GM12878 (cell line): ENCODE measurements around the gene CNN2. TPM values are rescaled to one million over a fixed set of nuclear protein-coding genes. Genes with fewer than 3 reads are reported as not detected.
A peak's percentile ranks its signal among the peaks of the same experiment; 100 is the strongest.

Source experiments
- BHLHE40 ChIP-seq, 2 experiments: fragments of 450-650 bp in 1 of 2; IDR thresholded peaks; 2 replicates each; pipeline ENCODE4 v1.6.1; 2011 to 2017; ENCODE audit warnings: low read depth in 2 of 2, borderline replicate concordance in 1 of 2, improper control_type of control experiment in 1 of 2, low read length in 1 of 2, mild to moderate bottlenecking in 1 of 2
- CHD2 ChIP-seq: IDR thresholded peaks from 2 replicates; pipeline ENCODE4 v1.6.1; 2011; ENCODE audit warnings: low read depth, low read length, improper control_type of control experiment, borderline replicate concordance
- CREM ChIP-seq: IDR thresholded peaks from 2 replicates; pipeline ENCODE4 v1.6.1; 2014; ENCODE audit warnings: antibody characterized with exemption, low read depth
- GATAD2B ChIP-seq: fragments of 450-650 bp; conservative IDR thresholded peaks from 2 replicates; pipeline ENCODE4 v1.6.1; 2017; ENCODE audit warnings: low read depth, mild to moderate bottlenecking, moderate library complexity
- NFYA ChIP-seq: IDR thresholded peaks from 2 replicates; pipeline ENCODE4 v1.6.1; 2011; ENCODE audit warnings: low read depth, mild to moderate bottlenecking, low read length, improper control_type of control experiment, borderline replicate concordance
- NFYB ChIP-seq: IDR thresholded peaks from 2 replicates; pipeline ENCODE4 v1.6.1; 2011; ENCODE audit warnings: low read depth, mild to moderate bottlenecking, low read length, improper control_type of control experiment, moderate library complexity; ENCODE audit not compliant: insufficient read depth
- SMARCA5 ChIP-seq: fragments of 450-650 bp; IDR thresholded peaks from 2 replicates; pipeline ENCODE4 v1.6.1; 2017; ENCODE audit warnings: mild to moderate bottlenecking
- SPI1 ChIP-seq: IDR thresholded peaks from 2 replicates; pipeline ENCODE4 v1.6.1; 2011; ENCODE audit warnings: low read depth, mild to moderate bottlenecking, low read length, moderate library complexity, borderline replicate concordance; ENCODE audit not compliant: insufficient read depth
- TCF12 ChIP-seq: IDR thresholded peaks from 2 replicates; pipeline ENCODE4 v1.6.1; 2011; ENCODE audit warnings: low read depth, mild to moderate bottlenecking, low read length
- TCF3 ChIP-seq: IDR thresholded peaks from 2 replicates; pipeline ENCODE4 v1.6.1; 2012; ENCODE audit warnings: low read depth, mild to moderate bottlenecking, low read length, borderline replicate concordance; ENCODE audit not compliant: insufficient read depth
- WRNIP1 ChIP-seq: IDR thresholded peaks from 2 replicates; pipeline ENCODE4 v1.6.1; 2011; ENCODE audit warnings: low read depth, low read length, improper control_type of control experiment, borderline replicate concordance
- YY1 ChIP-seq: IDR thresholded peaks from 2 replicates; pipeline ENCODE4 v1.6.1; 2011; ENCODE audit warnings: low read depth, mild to moderate bottlenecking, low read length
- ZBTB40 ChIP-seq: fragments of 450-650 bp; IDR thresholded peaks from 2 replicates; pipeline ENCODE4 v1.6.1; 2016; ENCODE audit warnings: mild to moderate bottlenecking, moderate library complexity, borderline replicate concordance
- ZNF217 ChIP-seq: fragments of 450-650 bp; IDR thresholded peaks from 2 replicates; pipeline ENCODE4 v1.6.1; 2017; ENCODE audit warnings: antibody characterized with exemption, mild to moderate bottlenecking
- polyA plus RNA-seq, 11 experiments: library from polyadenylated mRNA; depleted of rRNA in 4 of 11; unstranded in 6 of 11; stranded (reverse) in 5 of 11; fragments of >200 nt; fragmentation: Nextera tagmentation in 4 of 11; fragmentation: Illumina TruSeq in 1 of 11; extraction: Ambion mirVana in 4 of 11; extraction: Trizol in 1 of 11; gene quantifications; 1 replicate in 1 of 11; 2 replicates in 10 of 11; pipeline versions ENCODE4 v1.2.1 to v1.2.3, GENCODE V29; 2011 to 2016; ENCODE audit warnings: inconsistent platforms in 2 of 11, missing spikeins in 2 of 11, low read depth in 1 of 11
- total RNA-seq, 4 experiments: library from RNA; depleted of rRNA in 3 of 4; stranded (reverse); fragments of >200 nt in 3 of 4; fragmentation: Illumina TruSeq in 1 of 4; extraction: Trizol in 1 of 4; gene quantifications; 2 replicates each; pipeline versions ENCODE4 v1.2.1 to v1.2.3, GENCODE V29; 2013 to 2021
- TF ChIP-seq, protein P1 (sequence below): fragments of 450-650 bp; IDR thresholded peaks from 2 replicates; pipeline ENCODE4 v1.6.1; 2017; ENCODE audit warnings: mild to moderate bottlenecking, moderate library complexity
- TF ChIP-seq, protein P2 (sequence below): fragments of 450-650 bp; IDR thresholded peaks from 2 replicates; pipeline ENCODE4 v1.6.1; 2017; ENCODE audit warnings: mild to moderate bottlenecking, moderate library complexity

CNN2 gene
- total and polyA plus RNA-seq, 10 of the 15 experiments (the other 5 are each of a cell fraction or from before 2014, with no cell fraction given): 34.7 to 311 (median 172) TPM

DNA sequence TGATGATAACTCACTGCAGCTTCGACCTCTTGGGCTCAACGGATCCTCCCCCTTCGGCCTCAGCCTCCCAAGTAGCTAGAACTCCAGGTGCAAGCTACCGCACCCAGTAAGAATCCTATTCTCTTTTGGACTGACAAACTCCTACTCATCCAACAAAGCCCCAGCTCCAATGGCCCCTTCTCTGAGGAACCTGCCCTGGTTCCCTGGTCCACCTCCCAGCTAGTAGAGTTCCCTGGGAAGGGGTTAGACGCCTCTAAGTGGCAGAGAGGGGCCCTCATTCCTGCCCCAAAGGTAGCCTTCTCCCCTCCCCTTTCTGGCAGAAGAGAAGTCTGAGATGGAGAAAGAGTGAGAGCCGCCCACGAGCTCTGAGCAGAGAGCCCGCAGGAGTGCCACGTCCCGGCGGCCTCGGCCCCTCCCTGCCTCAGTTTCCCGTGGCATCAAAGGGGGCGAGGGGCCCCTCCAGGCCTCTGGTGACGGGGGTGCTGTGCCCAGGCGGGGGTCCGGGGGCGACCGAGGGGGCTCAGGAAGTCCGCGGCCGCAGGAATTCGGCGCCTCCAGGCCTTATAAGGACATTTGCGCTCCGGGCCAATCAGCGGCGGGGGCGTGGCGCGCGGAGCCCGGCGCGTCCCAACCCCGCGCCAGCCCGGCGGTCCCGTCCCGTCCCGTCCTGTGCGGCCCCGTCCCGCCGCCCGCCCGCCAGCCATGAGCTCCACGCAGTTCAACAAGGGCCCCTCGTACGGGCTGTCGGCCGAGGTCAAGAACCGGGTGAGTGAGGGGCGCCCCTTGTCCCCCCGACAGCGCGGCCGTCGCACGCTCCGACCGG, at the start of gene CNN2 (continued):
- TF ChIP-seq, protein P1, sequence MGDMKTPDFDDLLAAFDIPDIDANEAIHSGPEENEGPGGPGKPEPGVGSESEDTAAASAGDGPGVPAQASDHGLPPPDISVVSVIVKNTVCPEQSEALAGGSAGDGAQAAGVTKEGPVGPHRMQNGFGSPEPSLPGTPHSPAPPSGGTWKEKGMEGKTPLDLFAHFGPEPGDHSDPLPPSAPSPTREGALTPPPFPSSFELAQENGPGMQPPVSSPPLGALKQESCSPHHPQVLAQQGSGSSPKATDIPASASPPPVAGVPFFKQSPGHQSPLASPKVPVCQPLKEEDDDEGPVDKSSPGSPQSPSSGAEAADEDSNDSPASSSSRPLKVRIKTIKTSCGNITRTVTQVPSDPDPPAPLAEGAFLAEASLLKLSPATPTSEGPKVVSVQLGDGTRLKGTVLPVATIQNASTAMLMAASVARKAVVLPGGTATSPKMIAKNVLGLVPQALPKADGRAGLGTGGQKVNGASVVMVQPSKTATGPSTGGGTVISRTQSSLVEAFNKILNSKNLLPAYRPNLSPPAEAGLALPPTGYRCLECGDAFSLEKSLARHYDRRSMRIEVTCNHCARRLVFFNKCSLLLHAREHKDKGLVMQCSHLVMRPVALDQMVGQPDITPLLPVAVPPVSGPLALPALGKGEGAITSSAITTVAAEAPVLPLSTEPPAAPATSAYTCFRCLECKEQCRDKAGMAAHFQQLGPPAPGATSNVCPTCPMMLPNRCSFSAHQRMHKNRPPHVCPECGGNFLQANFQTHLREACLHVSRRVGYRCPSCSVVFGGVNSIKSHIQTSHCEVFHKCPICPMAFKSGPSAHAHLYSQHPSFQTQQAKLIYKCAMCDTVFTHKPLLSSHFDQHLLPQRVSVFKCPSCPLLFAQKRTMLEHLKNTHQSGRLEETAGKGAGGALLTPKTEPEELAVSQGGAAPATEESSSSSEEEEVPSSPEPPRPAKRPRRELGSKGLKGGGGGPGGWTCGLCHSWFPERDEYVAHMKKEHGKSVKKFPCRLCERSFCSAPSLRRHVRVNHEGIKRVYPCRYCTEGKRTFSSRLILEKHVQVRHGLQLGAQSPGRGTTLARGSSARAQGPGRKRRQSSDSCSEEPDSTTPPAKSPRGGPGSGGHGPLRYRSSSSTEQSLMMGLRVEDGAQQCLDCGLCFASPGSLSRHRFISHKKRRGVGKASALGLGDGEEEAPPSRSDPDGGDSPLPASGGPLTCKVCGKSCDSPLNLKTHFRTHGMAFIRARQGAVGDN: peak; percentile 54; the same call in 1 of the 2 replicates
- TF ChIP-seq YY1: peak; percentile 26; the same call in 1 of the 2 replicates
- no peak for TF ChIP-seq WRNIP1
- TF ChIP-seq ZBTB40: no peak
- TF ChIP-seq CREM: peak; percentile 21; the same call in 1 of the 2 replicates
- TF ChIP-seq GATAD2B: peak; percentile 81
- TF ChIP-seq, protein P2, sequence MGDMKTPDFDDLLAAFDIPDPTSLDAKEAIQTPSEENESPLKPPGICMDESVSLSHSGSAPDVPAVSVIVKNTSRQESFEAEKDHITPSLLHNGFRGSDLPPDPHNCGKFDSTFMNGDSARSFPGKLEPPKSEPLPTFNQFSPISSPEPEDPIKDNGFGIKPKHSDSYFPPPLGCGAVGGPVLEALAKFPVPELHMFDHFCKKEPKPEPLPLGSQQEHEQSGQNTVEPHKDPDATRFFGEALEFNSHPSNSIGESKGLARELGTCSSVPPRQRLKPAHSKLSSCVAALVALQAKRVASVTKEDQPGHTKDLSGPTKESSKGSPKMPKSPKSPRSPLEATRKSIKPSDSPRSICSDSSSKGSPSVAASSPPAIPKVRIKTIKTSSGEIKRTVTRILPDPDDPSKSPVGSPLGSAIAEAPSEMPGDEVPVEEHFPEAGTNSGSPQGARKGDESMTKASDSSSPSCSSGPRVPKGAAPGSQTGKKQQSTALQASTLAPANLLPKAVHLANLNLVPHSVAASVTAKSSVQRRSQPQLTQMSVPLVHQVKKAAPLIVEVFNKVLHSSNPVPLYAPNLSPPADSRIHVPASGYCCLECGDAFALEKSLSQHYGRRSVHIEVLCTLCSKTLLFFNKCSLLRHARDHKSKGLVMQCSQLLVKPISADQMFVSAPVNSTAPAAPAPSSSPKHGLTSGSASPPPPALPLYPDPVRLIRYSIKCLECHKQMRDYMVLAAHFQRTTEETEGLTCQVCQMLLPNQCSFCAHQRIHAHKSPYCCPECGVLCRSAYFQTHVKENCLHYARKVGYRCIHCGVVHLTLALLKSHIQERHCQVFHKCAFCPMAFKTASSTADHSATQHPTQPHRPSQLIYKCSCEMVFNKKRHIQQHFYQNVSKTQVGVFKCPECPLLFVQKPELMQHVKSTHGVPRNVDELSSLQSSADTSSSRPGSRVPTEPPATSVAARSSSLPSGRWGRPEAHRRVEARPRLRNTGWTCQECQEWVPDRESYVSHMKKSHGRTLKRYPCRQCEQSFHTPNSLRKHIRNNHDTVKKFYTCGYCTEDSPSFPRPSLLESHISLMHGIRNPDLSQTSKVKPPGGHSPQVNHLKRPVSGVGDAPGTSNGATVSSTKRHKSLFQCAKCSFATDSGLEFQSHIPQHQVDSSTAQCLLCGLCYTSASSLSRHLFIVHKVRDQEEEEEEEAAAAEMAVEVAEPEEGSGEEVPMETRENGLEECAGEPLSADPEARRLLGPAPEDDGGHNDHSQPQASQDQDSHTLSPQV: no peak
- no peak for TF ChIP-seq NFYA
- peak in 1 of 2 experiments; percentile 46; a peak in 1 of 4 replicates for TF ChIP-seq BHLHE40 (IDR thresholded peaks at IDR 0.05; ENCODE audit: borderline replicate concordance in 1 of 2, low read depth in 2 of 2, low read length in 1 of 2)
- TF ChIP-seq CHD2: no peak
- peak; percentile 88; the same call in 1 of the 2 replicates for TF ChIP-seq NFYB
- 0 out of 2 replicates have a peak, but pooled peaks have one; percentile 16 for TF ChIP-seq TCF3
- peak; percentile 77 for TF ChIP-seq ZNF217
- peak; percentile 96 for TF ChIP-seq SMARCA5
- TF ChIP-seq SPI1: no peak
- 0 out of 2 replicates have a peak, but pooled peaks have one; percentile 3 for TF ChIP-seq TCF12
